PC-3 (cell line): ENCODE results near the gene VPREB3. TPM values are rescaled to one million over a fixed set of nuclear protein-coding genes. Genes with fewer than 3 reads are reported as not detected.

ENCODE experiments used
- ATAC-seq: fragments of 200-7000 bp; cut with Tn5 transposase; 2 replicates; pipeline ENCODE4 v1.9.1; 2020; ENCODE audit warnings: mild to moderate bottlenecking, moderate library complexity
- BruUV-seq: library from RNA; stranded (reverse); fragments of 400-500 nt; replicated peaks from 2 replicates; lab custom pipeline; 2021; lab: Mats Ljungman, UMichigan
- CTCF ChIA-PET: fragments of 300-600 bp; sonication (Branson Sonifier 250); formaldehyde crosslinking; loops from one replicate; lab custom pipeline; 2022; ENCODE audit warnings: antibody characterized with exemption; lab: Charles Lee
- POLR2A ChIA-PET: fragments of 300-600 bp; sonication (Branson Sonifier 250); formaldehyde crosslinking; loops from one replicate; lab custom pipeline; 2022; ENCODE audit warnings: antibody characterized with exemption; ENCODE audit not compliant: unreplicated experiment; lab: Charles Lee
- DNase-seq: peaks from one replicate; pipeline ENCODE4 v3.0.0-alpha.2; 2015
- H2AFZ ChIP-seq: fragments of 300-600 bp; sonication (generic); 2 replicates; pipeline ENCODE4 v1.6.0; 2016; ENCODE audit warnings: antibody characterized with exemption, low read length
- H3F3A ChIP-seq: fragments of 300-600 bp; sonication (generic); one replicate; pipeline ENCODE4 v1.6.0; 2017; ENCODE audit warnings: antibody characterized with exemption, low read length, control low read depth, mild to moderate bottlenecking; ENCODE audit not compliant: unreplicated experiment
- H3K27ac ChIP-seq: fragments of 300-600 bp; sonication (generic); 2 replicates; pipeline ENCODE4 v1.5.1; 2016; ENCODE audit warnings: mild to moderate bottlenecking, low read length
- H3K27me3 ChIP-seq: fragments of 300-600 bp; sonication (generic); 2 replicates; pipeline ENCODE4 v1.6.1; 2016; ENCODE audit warnings: low read length, mixed read lengths
- H3K36me3 ChIP-seq: fragments of 300-600 bp; sonication (generic); 2 replicates; pipeline ENCODE4 v1.6.1; 2016; ENCODE audit warnings: low read depth, mixed run types, low read length, mixed read lengths
- H3K4me1 ChIP-seq: fragments of 300-600 bp; sonication (generic); 2 replicates; pipeline ENCODE4 v1.5.1; 2016; ENCODE audit warnings: low read length; ENCODE audit not compliant: insufficient read depth
- H3K4me2 ChIP-seq: fragments of 300-600 bp; sonication (generic); 2 replicates; pipeline ENCODE4 v1.6.0; 2016; ENCODE audit warnings: low read length
- H3K4me3 ChIP-seq: fragments of 300-600 bp; sonication (generic); 2 replicates; pipeline ENCODE4 v1.5.1; 2016; ENCODE audit warnings: mild to moderate bottlenecking, low read length, mixed read lengths
- H3K79me2 ChIP-seq: fragments of 300-600 bp; sonication (generic); 2 replicates; pipeline ENCODE4 v1.6.1; 2017; ENCODE audit warnings: low read length, mixed read lengths
- H3K9ac ChIP-seq: fragments of 300-600 bp; sonication (generic); 2 replicates; pipeline ENCODE4 v1.6.0; 2016; ENCODE audit warnings: mild to moderate bottlenecking, low read length
- H3K9me2 ChIP-seq: fragments of 300-600 bp; sonication (generic); replicated peaks from 2 replicates; pipeline ENCODE4 v1.6.1; 2016; ENCODE audit warnings: mixed run types, low read length, mixed read lengths
- H3K9me3 ChIP-seq: fragments of 300-600 bp; sonication (generic); 2 replicates; pipeline ENCODE4 v1.6.1; 2016; ENCODE audit warnings: low read length, mixed read lengths
- H4K20me1 ChIP-seq: fragments of 300-600 bp; sonication (generic); 2 replicates; pipeline ENCODE4 v1.6.1; 2016; ENCODE audit warnings: low read length, mixed read lengths
- EZH2 ChIP-seq: fragments of 300-600 bp; sonication (generic); IDR thresholded peaks from one replicate; pipeline ENCODE4 v1.6.1; 2017; ENCODE audit warnings: antibody characterized with exemption, mild to moderate bottlenecking, low read length; ENCODE audit not compliant: unreplicated experiment
- EZH2phosphoT487 ChIP-seq: fragments of 300-600 bp; sonication (generic); IDR thresholded peaks from 2 replicates; pipeline ENCODE4 v1.6.1; 2018; ENCODE audit warnings: mild to moderate bottlenecking, antibody characterized with exemption, low read length, borderline replicate concordance
- intact Hi-C: fragments of 100-400 bp; cut with micrococcal nuclease; formaldehyde crosslinking; loops from 2 replicates; pipeline ENCODE4 v1.9.0; 2023
- total RNA-seq: library from RNA; depleted of rRNA; stranded (reverse); fragments of >200 nt; gene quantifications from 2 replicates; pipeline ENCODE4 v1.2.3, GENCODE V29; 2014
- TF ChIP-seq, protein P1 (sequence below): fragments of 300-600 bp; sonication (generic); conservative IDR thresholded peaks from 2 replicates; pipeline ENCODE4 v1.5.1; 2017; ENCODE audit warnings: antibody characterized with exemption, low read depth, mild to moderate bottlenecking, low read length

The VPREB3 gene
- total RNA-seq, 1 experiment from 2014 or later, result 0.77 TPM

GRCh38 chr22:23713696-23714595 is 40.3 kb downstream of the VPREB3 start:
- BruUV-seq, result no TSS peak
- Histone ChIP-seq H3K27me3 (no peaks in the 10 kb centered on the region), H3K4me1 (no peaks in the 10 kb centered on the region; the same call in 1 of the 2 replicates), H3F3A (no peaks in the 10 kb centered on the region), H3K9ac (no peak overlapping the region), H3K79me2 (peaks cover 14% of the 10 kb centered on the region), H3K9me2 (no peaks in the 10 kb centered on the region), H4K20me1 (no peaks in the 10 kb centered on the region), H3K4me2 (no peak overlapping the region), H2AFZ (no peak overlapping the region), H3K9me3 (no peaks in the 10 kb centered on the region), H3K36me3 (no peaks in the 10 kb centered on the region; the same call in 1 of the 2 replicates), H3K4me3 (no peak overlapping the region), H3K27ac (no peak overlapping the region)
- no peak for TF ChIP-seq EZH2
- TF ChIP-seq, protein P1, sequence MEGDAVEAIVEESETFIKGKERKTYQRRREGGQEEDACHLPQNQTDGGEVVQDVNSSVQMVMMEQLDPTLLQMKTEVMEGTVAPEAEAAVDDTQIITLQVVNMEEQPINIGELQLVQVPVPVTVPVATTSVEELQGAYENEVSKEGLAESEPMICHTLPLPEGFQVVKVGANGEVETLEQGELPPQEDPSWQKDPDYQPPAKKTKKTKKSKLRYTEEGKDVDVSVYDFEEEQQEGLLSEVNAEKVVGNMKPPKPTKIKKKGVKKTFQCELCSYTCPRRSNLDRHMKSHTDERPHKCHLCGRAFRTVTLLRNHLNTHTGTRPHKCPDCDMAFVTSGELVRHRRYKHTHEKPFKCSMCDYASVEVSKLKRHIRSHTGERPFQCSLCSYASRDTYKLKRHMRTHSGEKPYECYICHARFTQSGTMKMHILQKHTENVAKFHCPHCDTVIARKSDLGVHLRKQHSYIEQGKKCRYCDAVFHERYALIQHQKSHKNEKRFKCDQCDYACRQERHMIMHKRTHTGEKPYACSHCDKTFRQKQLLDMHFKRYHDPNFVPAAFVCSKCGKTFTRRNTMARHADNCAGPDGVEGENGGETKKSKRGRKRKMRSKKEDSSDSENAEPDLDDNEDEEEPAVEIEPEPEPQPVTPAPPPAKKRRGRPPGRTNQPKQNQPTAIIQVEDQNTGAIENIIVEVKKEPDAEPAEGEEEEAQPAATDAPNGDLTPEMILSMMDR, result no peak
- no peak for DNase-seq
- ATAC-seq, result no peak
- ChIA-PET POLR2A (no interaction called here), CTCF (interaction anchor here (0.7 kb wide), 1 partner anchor 37 kb away, joined by 3 read pairs; the partner anchor contains the start of gene ZNF70)
- intact Hi-C loops, result no loop called here

DNA sequence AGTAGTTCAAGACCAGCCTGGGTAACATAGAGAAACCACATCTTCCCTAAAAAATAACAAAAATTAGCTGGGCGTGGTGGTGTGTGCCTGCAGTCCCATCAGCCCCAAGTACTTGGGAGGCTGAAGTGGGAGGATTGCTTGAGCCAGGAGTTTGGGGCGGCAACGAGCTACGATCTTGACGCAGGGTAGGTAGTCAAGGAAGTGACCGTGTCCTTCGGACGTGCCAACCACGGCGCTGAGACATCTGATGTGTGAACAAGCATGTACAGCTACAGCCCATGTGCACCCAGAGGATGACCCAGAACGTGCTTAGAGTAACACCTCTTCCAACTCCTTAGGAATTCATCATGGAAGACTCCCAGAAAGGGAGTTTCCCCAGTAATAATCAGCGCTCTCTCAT is 42.0 kb downstream of the VPREB3 start:
- ChIA-PET POLR2A (no interaction called here), CTCF (no interaction called here)

GRCh38 chr22:23709107-23709506 is 45.1 kb downstream of the VPREB3 start:
- DNase-seq (no peak), ATAC-seq (no peak)
- Histone ChIP-seq H3K4me1 (no peaks in the 10 kb centered on the region), H3K9ac (no peak overlapping the region), H2AFZ (no peak overlapping the region), H3F3A (no peaks in the 10 kb centered on the region), H3K9me3 (no peaks in the 10 kb centered on the region), H3K9me2 (no peaks in the 10 kb centered on the region), H4K20me1 (no peaks in the 10 kb centered on the region), H3K4me2 (no peak overlapping the region), H3K27ac (no peak overlapping the region), H3K36me3 (peaks cover 14% of the 10 kb centered on the region), H3K4me3 (no peak overlapping the region), H3K27me3 (no peaks in the 10 kb centered on the region), H3K79me2 (no peaks in the 10 kb centered on the region)
- no TSS peak for BruUV-seq
- no peak for TF ChIP-seq EZH2
- TF ChIP-seq, protein P1, result no peak
- TF ChIP-seq EZH2phosphoT487, result no peak
- POLR2A ChIA-PET, result no interaction called here
- intact Hi-C loops, result no loop called here
- CTCF ChIA-PET, result no interaction called here

More for the DNA sequence above, 42.0 kb downstream of the VPREB3 start:
- no peak overlapping the region for H3K4me3 ChIP-seq
- H2AFZ ChIP-seq, result no peak overlapping the region
- TF ChIP-seq, protein P1, result no peak
- TF ChIP-seq EZH2phosphoT487, result no peak
- no peak for TF ChIP-seq EZH2
- H3K4me2 ChIP-seq, result no peak overlapping the region
- no peaks in the 10 kb centered on the region for H3K27me3 ChIP-seq
- intact Hi-C loops, result no loop called here
- DNase-seq (no peak), ATAC-seq (no peak)
- H3F3A ChIP-seq, result no peaks in the 10 kb centered on the region
- H3K4me1 ChIP-seq, result no peaks in the 10 kb centered on the region; the same call in 1 of the 2 replicates
- no peak overlapping the region for H3K27ac ChIP-seq
- no peaks in the 10 kb centered on the region for H3K9me2 ChIP-seq
- H3K9ac ChIP-seq, result no peak overlapping the region
- BruUV-seq, result no TSS peak
- peaks cover 7% of the 10 kb centered on the region for H3K36me3 ChIP-seq
- H4K20me1 ChIP-seq, result no peaks in the 10 kb centered on the region
- no peaks in the 10 kb centered on the region for H3K9me3 ChIP-seq
- peaks cover 14% of the 10 kb centered on the region for H3K79me2 ChIP-seq
